Measurements from ENCODE around the gene ALDH1A3.

The ALDH1A3 gene

GRCh38 chr15:100867433-100867832 lies 12.2 kb upstream of the ALDH1A3 start:
- no peaks in the 10 kb centered on the region for H3K27me3 ChIP-seq (ENCODE audit: insufficient read depth, insufficient read length)
- H3K4me3 ChIP-seq (ENCODE audit: insufficient read length, low read depth): no peak overlapping the region
- H3K9me3 ChIP-seq (ENCODE audit: insufficient read depth, low read length): peaks cover 5% of the 10 kb centered on the region; the same call in 1 of the 2 replicates
- no peak for DNase-seq (ENCODE audit: low read depth, low spot score)
- H3K36me3 ChIP-seq (ENCODE audit: insufficient read depth, insufficient read length, low read length): no peaks in the 10 kb centered on the region
- TF ChIP-seq YY1 (IDR thresholded peaks at IDR 0.05; ENCODE audit: insufficient read depth, insufficient read length) (no peak), ZNF274 (IDR thresholded peaks at IDR 0.05; ENCODE audit: low read depth, low read length) (no peak), SUZ12 (IDR thresholded peaks at IDR 0.05; ENCODE audit: extremely low read depth, insufficient read depth, insufficient read length) (no peak)
- H3K4me1 ChIP-seq (ENCODE audit: insufficient read depth, insufficient read length): no peaks in the 10 kb centered on the region
- no peak overlapping the region for H3K9ac ChIP-seq (ENCODE audit: insufficient read length, low read depth)

GRCh38 chr15:100869151-100869999 lies 10.3 kb upstream of the ALDH1A3 start:
- Histone ChIP-seq H3K4me1 (ENCODE audit: insufficient read depth, insufficient read length) (peaks cover 2% of the 10 kb centered on the region), H3K9ac (ENCODE audit: insufficient read length, low read depth) (no peak overlapping the region), H3K4me3 (ENCODE audit: insufficient read length, low read depth) (no peak overlapping the region), H3K36me3 (ENCODE audit: insufficient read depth, insufficient read length, low read length) (no peaks in the 10 kb centered on the region), H3K9me3 (ENCODE audit: insufficient read depth, low read length) (peaks cover 5% of the 10 kb centered on the region; the same call in 1 of the 2 replicates), H3K27me3 (ENCODE audit: insufficient read depth, insufficient read length) (no peaks in the 10 kb centered on the region)
- no peak for DNase-seq (ENCODE audit: low read depth, low spot score)
- TF ChIP-seq SUZ12 (IDR thresholded peaks at IDR 0.05; ENCODE audit: extremely low read depth, insufficient read depth, insufficient read length) (no peak), ZNF274 (IDR thresholded peaks at IDR 0.05; ENCODE audit: low read depth, low read length) (no peak), YY1 (IDR thresholded peaks at IDR 0.05; ENCODE audit: insufficient read depth, insufficient read length) (no peak)

- TF ChIP-seq ZNF274 (IDR thresholded peaks at IDR 0.05; ENCODE audit: low read depth, low read length): no peak
- no peak for TF ChIP-seq YY1 (IDR thresholded peaks at IDR 0.05; ENCODE audit: insufficient read depth, insufficient read length)
- TF ChIP-seq SUZ12 (IDR thresholded peaks at IDR 0.05; ENCODE audit: extremely low read depth, insufficient read depth, insufficient read length): no peak
- no peak overlapping the region for H3K9ac ChIP-seq (ENCODE audit: insufficient read length, low read depth)
- H3K9me3 ChIP-seq (ENCODE audit: insufficient read depth, low read length): peaks cover 5% of the 10 kb centered on the region; the same call in 1 of the 2 replicates
- peak; percentile 74 for DNase-seq (ENCODE audit: low read depth, low spot score)
- no peaks in the 10 kb centered on the region for H3K36me3 ChIP-seq (ENCODE audit: insufficient read depth, insufficient read length, low read length)
- peaks cover 26% of the 10 kb centered on the region for H3K27me3 ChIP-seq (ENCODE audit: insufficient read depth, insufficient read length)
- H3K4me1 ChIP-seq (ENCODE audit: insufficient read depth, insufficient read length): peaks cover 6% of the 10 kb centered on the region
- no peak overlapping the region for H3K4me3 ChIP-seq (ENCODE audit: insufficient read length, low read depth)
Observed at GRCh38 chr15:100873029-100873677, 6.5 kb upstream of the ALDH1A3 start.

GRCh38 chr15:100875495-100875894 lies 4.1 kb upstream of the ALDH1A3 start:
- H3K36me3 ChIP-seq (ENCODE audit: insufficient read depth, insufficient read length, low read length): no peaks in the 10 kb centered on the region
- peaks cover 10% of the 10 kb centered on the region for H3K4me1 ChIP-seq (ENCODE audit: insufficient read depth, insufficient read length)
- no peak overlapping the region for H3K4me3 ChIP-seq (ENCODE audit: insufficient read length, low read depth)
- DNase-seq (ENCODE audit: low read depth, low spot score): no peak
- TF ChIP-seq ZNF274 (IDR thresholded peaks at IDR 0.05; ENCODE audit: low read depth, low read length): no peak
- TF ChIP-seq YY1 (IDR thresholded peaks at IDR 0.05; ENCODE audit: insufficient read depth, insufficient read length): no peak
- no peak for TF ChIP-seq SUZ12 (IDR thresholded peaks at IDR 0.05; ENCODE audit: extremely low read depth, insufficient read depth, insufficient read length)
- H3K27me3 ChIP-seq (ENCODE audit: insufficient read depth, insufficient read length): peaks cover 42% of the 10 kb centered on the region
- no peaks in the 10 kb centered on the region for H3K9me3 ChIP-seq (ENCODE audit: insufficient read depth, low read length)
- no peak overlapping the region for H3K9ac ChIP-seq (ENCODE audit: insufficient read length, low read depth)

GRCh38 chr15:100875976-100876375 lies 3.7 kb upstream of the ALDH1A3 start:
- TF ChIP-seq SUZ12 (IDR thresholded peaks at IDR 0.05; ENCODE audit: extremely low read depth, insufficient read depth, insufficient read length) (no peak), YY1 (IDR thresholded peaks at IDR 0.05; ENCODE audit: insufficient read depth, insufficient read length) (no peak), ZNF274 (IDR thresholded peaks at IDR 0.05; ENCODE audit: low read depth, low read length) (no peak)
- H3K27me3 ChIP-seq (ENCODE audit: insufficient read depth, insufficient read length): peaks cover 47% of the 10 kb centered on the region
- no peak overlapping the region for H3K9ac ChIP-seq (ENCODE audit: insufficient read length, low read depth)
- no peak for DNase-seq (ENCODE audit: low read depth, low spot score)
- H3K9me3 ChIP-seq (ENCODE audit: insufficient read depth, low read length): no peaks in the 10 kb centered on the region
- peaks cover 10% of the 10 kb centered on the region for H3K4me1 ChIP-seq (ENCODE audit: insufficient read depth, insufficient read length)
- no peaks in the 10 kb centered on the region for H3K36me3 ChIP-seq (ENCODE audit: insufficient read depth, insufficient read length, low read length)
- no peak overlapping the region for H3K4me3 ChIP-seq (ENCODE audit: insufficient read length, low read depth)

GRCh38 chr15:100877551-100877950 lies 2.1 kb upstream of the ALDH1A3 start:
- DNase-seq (ENCODE audit: low read depth, low spot score): no peak

GRCh38 chr15:100878130-100878529 lies 1.5 kb upstream of the ALDH1A3 start:
- no peak for DNase-seq (ENCODE audit: low read depth, low spot score)
- H3K4me1 ChIP-seq (ENCODE audit: insufficient read depth, insufficient read length): peaks cover 8% of the 10 kb centered on the region
- TF ChIP-seq ZNF274 (IDR thresholded peaks at IDR 0.05; ENCODE audit: low read depth, low read length) (no peak), SUZ12 (IDR thresholded peaks at IDR 0.05; ENCODE audit: extremely low read depth, insufficient read depth, insufficient read length) (no peak), YY1 (IDR thresholded peaks at IDR 0.05; ENCODE audit: insufficient read depth, insufficient read length) (no peak)
- H3K9me3 ChIP-seq (ENCODE audit: insufficient read depth, low read length): no peaks in the 10 kb centered on the region
- H3K9ac ChIP-seq (ENCODE audit: insufficient read length, low read depth): no peak overlapping the region
- H3K4me3 ChIP-seq (ENCODE audit: insufficient read length, low read depth): no peak overlapping the region
- no peaks in the 10 kb centered on the region for H3K36me3 ChIP-seq (ENCODE audit: insufficient read depth, insufficient read length, low read length)
- H3K27me3 ChIP-seq (ENCODE audit: insufficient read depth, insufficient read length): peaks cover 68% of the 10 kb centered on the region

More at GRCh38 chr15:100877551-100877950, 2.1 kb upstream of the ALDH1A3 start:
- H3K9ac ChIP-seq (ENCODE audit: insufficient read length, low read depth): no peak overlapping the region
- peaks cover 62% of the 10 kb centered on the region for H3K27me3 ChIP-seq (ENCODE audit: insufficient read depth, insufficient read length)
- no peaks in the 10 kb centered on the region for H3K9me3 ChIP-seq (ENCODE audit: insufficient read depth, low read length)
- H3K4me1 ChIP-seq (ENCODE audit: insufficient read depth, insufficient read length): peaks cover 10% of the 10 kb centered on the region
- no peak overlapping the region for H3K4me3 ChIP-seq (ENCODE audit: insufficient read length, low read depth)
- H3K36me3 ChIP-seq (ENCODE audit: insufficient read depth, insufficient read length, low read length): no peaks in the 10 kb centered on the region
- TF ChIP-seq YY1 (IDR thresholded peaks at IDR 0.05; ENCODE audit: insufficient read depth, insufficient read length): no peak
- no peak for TF ChIP-seq ZNF274 (IDR thresholded peaks at IDR 0.05; ENCODE audit: low read depth, low read length)
- no peak for TF ChIP-seq SUZ12 (IDR thresholded peaks at IDR 0.05; ENCODE audit: extremely low read depth, insufficient read depth, insufficient read length)

All from NT2/D1 (cell line).